ENCODE measurements around the gene IGLL1.
"Not testable (repeated sequence)": the region's sequence is repeated elsewhere in the genome, so short reads cannot be mapped to it uniquely, and the experiment has no call there.

IGLL1 gene

GRCh38 chr22:23544852-23545251, 35.2 kb downstream of the IGLL1 start:
- peaks cover 10% of the 10 kb centered on the region for H3K9me3 Mint-ChIP-seq
- DNase-seq (no peak), ATAC-seq (no peak)
- H3K4me3 Mint-ChIP-seq: no peak overlapping the region
- H3K27ac Mint-ChIP-seq: no peak overlapping the region
- H3K27me3 Mint-ChIP-seq: peaks cover 3% of the 10 kb centered on the region
- no peaks in the 10 kb centered on the region for H3K36me3 Mint-ChIP-seq (ENCODE audit: low read depth)
- H3K4me1 Mint-ChIP-seq: no peaks in the 10 kb centered on the region

GRCh38 chr22:23543506-23544000, 36.5 kb downstream of the IGLL1 start:
- not testable (repeated sequence) for H3K27ac Mint-ChIP-seq; H3K27me3 Mint-ChIP-seq; ATAC-seq; H3K4me1 Mint-ChIP-seq; DNase-seq; H3K36me3 Mint-ChIP-seq (ENCODE audit: low read depth); H3K4me3 Mint-ChIP-seq; H3K9me3 Mint-ChIP-seq

GRCh38 chr22:23542933-23543332, 37.2 kb downstream of the IGLL1 start:
- Mint-ChIP-seq H3K4me1 (peaks cover 7% of the 10 kb centered on the region), H3K4me3 (no peak overlapping the region), H3K9me3 (peaks cover 4% of the 10 kb centered on the region), H3K27ac (no peak overlapping the region), H3K27me3 (peaks cover 3% of the 10 kb centered on the region), H3K36me3 (ENCODE audit: low read depth) (no peaks in the 10 kb centered on the region)
- DNase-seq (no peak), ATAC-seq (no peak)

- H3K27ac Mint-ChIP-seq; DNase-seq; H3K4me3 Mint-ChIP-seq; H3K4me1 Mint-ChIP-seq; H3K27me3 Mint-ChIP-seq; H3K9me3 Mint-ChIP-seq; ATAC-seq; H3K36me3 Mint-ChIP-seq (ENCODE audit: low read depth): not testable (repeated sequence)
Observed at GRCh38 chr22:23542391-23542790, 37.7 kb downstream of the IGLL1 start.

- not testable (repeated sequence) for ATAC-seq; H3K27ac Mint-ChIP-seq; DNase-seq; H3K36me3 Mint-ChIP-seq (ENCODE audit: low read depth); H3K4me1 Mint-ChIP-seq; H3K4me3 Mint-ChIP-seq; H3K9me3 Mint-ChIP-seq; H3K27me3 Mint-ChIP-seq
Observed at GRCh38 chr22:23541849-23542281, 38.2 kb downstream of the IGLL1 start.

- not testable (repeated sequence) for H3K27ac Mint-ChIP-seq; H3K4me3 Mint-ChIP-seq; H3K4me1 Mint-ChIP-seq; DNase-seq; H3K9me3 Mint-ChIP-seq; H3K36me3 Mint-ChIP-seq (ENCODE audit: low read depth); H3K27me3 Mint-ChIP-seq; ATAC-seq
Observed at GRCh38 chr22:23540837-23541236, 39.3 kb downstream of the IGLL1 start.

- H3K27ac Mint-ChIP-seq; H3K9me3 Mint-ChIP-seq; H3K4me1 Mint-ChIP-seq; H3K4me3 Mint-ChIP-seq; H3K27me3 Mint-ChIP-seq; ATAC-seq; DNase-seq; H3K36me3 Mint-ChIP-seq (ENCODE audit: low read depth): not testable (repeated sequence)
Observed at GRCh38 chr22:23539839-23540198, 40.3 kb downstream of the IGLL1 start.

GRCh38 chr22:23539135-23539838, 40.8 kb downstream of the IGLL1 start:
- Mint-ChIP-seq H3K27me3 (peaks cover 3% of the 10 kb centered on the region), H3K4me3 (no peak overlapping the region), H3K36me3 (ENCODE audit: low read depth) (no peaks in the 10 kb centered on the region), H3K27ac (no peak overlapping the region), H3K9me3 (no peaks in the 10 kb centered on the region), H3K4me1 (peaks cover 7% of the 10 kb centered on the region)
- ATAC-seq: peak; percentile 94
- DNase-seq: peak; percentile 68

- H3K4me1 Mint-ChIP-seq; ATAC-seq; H3K9me3 Mint-ChIP-seq; H3K36me3 Mint-ChIP-seq (ENCODE audit: low read depth); H3K27me3 Mint-ChIP-seq; H3K27ac Mint-ChIP-seq; H3K4me3 Mint-ChIP-seq; DNase-seq: not testable (repeated sequence)
Observed at GRCh38 chr22:23538696-23539030, 41.4 kb downstream of the IGLL1 start.

- not testable (repeated sequence) for H3K4me1 Mint-ChIP-seq; H3K27ac Mint-ChIP-seq; ATAC-seq; DNase-seq; H3K27me3 Mint-ChIP-seq; H3K9me3 Mint-ChIP-seq; H3K4me3 Mint-ChIP-seq; H3K36me3 Mint-ChIP-seq (ENCODE audit: low read depth)
Observed at GRCh38 chr22:23537830-23538695, 42.0 kb downstream of the IGLL1 start.

GRCh38 chr22:23537416-23537815, 42.7 kb downstream of the IGLL1 start:
- no peaks in the 10 kb centered on the region for H3K36me3 Mint-ChIP-seq (ENCODE audit: low read depth)
- no peak overlapping the region for H3K4me3 Mint-ChIP-seq
- H3K27me3 Mint-ChIP-seq: peaks cover 3% of the 10 kb centered on the region
- ATAC-seq (no peak), DNase-seq (no peak)
- peaks cover 7% of the 10 kb centered on the region for H3K4me1 Mint-ChIP-seq
- no peak overlapping the region for H3K27ac Mint-ChIP-seq
- no peaks in the 10 kb centered on the region for H3K9me3 Mint-ChIP-seq

- H3K4me1 Mint-ChIP-seq: peaks cover 7% of the 10 kb centered on the region
- H3K9me3 Mint-ChIP-seq: no peaks in the 10 kb centered on the region
- peaks cover 4% of the 10 kb centered on the region for H3K27me3 Mint-ChIP-seq
- no peak overlapping the region for H3K4me3 Mint-ChIP-seq
- no peak for ATAC-seq
- DNase-seq: no peak
- no peak overlapping the region for H3K27ac Mint-ChIP-seq
- no peaks in the 10 kb centered on the region for H3K36me3 Mint-ChIP-seq (ENCODE audit: low read depth)
Observed at GRCh38 chr22:23536821-23537345, 43.2 kb downstream of the IGLL1 start.

GRCh38 chr22:23535790-23536661, 44.1 kb downstream of the IGLL1 start:
- H3K27me3 Mint-ChIP-seq; ATAC-seq; H3K4me1 Mint-ChIP-seq; H3K4me3 Mint-ChIP-seq; H3K27ac Mint-ChIP-seq; H3K9me3 Mint-ChIP-seq; H3K36me3 Mint-ChIP-seq (ENCODE audit: low read depth); DNase-seq: not testable (repeated sequence)
